K562 (cell line): ENCODE measurements around the gene CARD11. TPM values are rescaled to one million over a fixed set of nuclear protein-coding genes. Genes with fewer than 3 reads are reported as not detected.

Source experiments
- ETS1 ChIP-seq: conservative IDR thresholded peaks from 2 replicates; pipeline ENCODE4 v1.6.1; 2011; ENCODE audit warnings: low read depth, mild to moderate bottlenecking, low read length; ENCODE audit not compliant: control insufficient read depth
- HINFP ChIP-seq: fragments of 450-650 bp; conservative IDR thresholded peaks from 2 replicates; pipeline ENCODE4 v1.6.1; 2016; ENCODE audit warnings: missing genetic modification characterization, low read depth, mild to moderate bottlenecking, control low read depth, missing compliant biosample characterization
- KAT8 ChIP-seq: fragments of 450-650 bp; IDR thresholded peaks from 2 replicates; pipeline ENCODE4 v1.6.1; 2016; ENCODE audit warnings: low read depth, mild to moderate bottlenecking
- KDM1A ChIP-seq, 2 experiments: fragments of 450-650 bp; IDR thresholded peaks; 2 replicates each; pipeline ENCODE4 v1.6.1; 2016; ENCODE audit warnings: mild to moderate bottlenecking in 2 of 2
- NCOA4 ChIP-seq: fragments of 450-650 bp; IDR thresholded peaks from 2 replicates; pipeline ENCODE4 v1.6.1; 2018; ENCODE audit warnings: mild to moderate bottlenecking; ENCODE audit not compliant: partially characterized antibody
- POLR3A ChIP-seq: IDR thresholded peaks from 2 replicates; pipeline ENCODE4 v1.6.1; 2011; ENCODE audit warnings: borderline replicate concordance, mild to moderate bottlenecking, moderate library complexity; ENCODE audit not compliant: insufficient read length, insufficient read depth; ENCODE audit errors: extremely low read depth
- RBM15 ChIP-seq: fragments of 200-400 bp; formaldehyde crosslinking; IDR thresholded peaks from 2 replicates; pipeline ENCODE4 v1.6.1; 2018; ENCODE audit warnings: mild to moderate bottlenecking, low read length, moderate library complexity; ENCODE audit not compliant: insufficient read depth
- SETDB1 ChIP-seq: IDR thresholded peaks from one replicate; pipeline ENCODE4 v1.6.1; 2012; ENCODE audit warnings: low read length, control low read depth, inconsistent platforms
- SMARCA5 ChIP-seq: fragments of 450-650 bp; IDR thresholded peaks from 2 replicates; pipeline ENCODE4 v1.6.1; 2016
- ZEB2 ChIP-seq: fragments of 450-650 bp; IDR thresholded peaks from 2 replicates; pipeline ENCODE4 v1.6.1; 2016
- polyA plus RNA-seq, 8 experiments: library from polyadenylated mRNA; depleted of rRNA in 4 of 8; stranded (reverse) in 5 of 8; unstranded in 3 of 8; fragments of >200 nt; fragmentation: Nextera tagmentation in 2 of 8; fragmentation: Illumina TruSeq in 1 of 8; extraction: Ambion mirVana in 2 of 8; extraction: Trizol in 1 of 8; gene quantifications; 2 replicates each; pipeline versions ENCODE4 v1.2.1 to v1.2.3, GENCODE V29; 2011 to 2014; ENCODE audit warnings: inconsistent platforms in 1 of 8, missing spikeins in 1 of 8
- total RNA-seq, 7 experiments: library from RNA; depleted of rRNA in 6 of 7; stranded (reverse); fragments of >200 nt in 6 of 7; fragmentation: Illumina TruSeq in 2 of 7; extraction: Trizol in 2 of 7; gene quantifications; 2 replicates each; pipeline versions ENCODE4 v1.2.1 to v1.2.3, GENCODE V29; 2011 to 2021; ENCODE audit warnings: low replicate concordance in 1 of 7

CARD11 gene
- total and polyA plus RNA-seq, 9 of the 15 experiments (the other 6 are each of a cell fraction or from before 2014, with no cell fraction given): 0.07 to 12.8 (median 5.7) TPM

- TF ChIP-seq RBM15: no peak
- no peak for TF ChIP-seq NCOA4
- TF ChIP-seq SMARCA5: peak; percentile 89
- no peak for TF ChIP-seq ETS1
- TF ChIP-seq POLR3A: no peak
- no peak for TF ChIP-seq KAT8
- TF ChIP-seq HINFP (tag): no peak
- TF ChIP-seq SETDB1: no peak
- TF ChIP-seq KDM1A (IDR thresholded peaks at IDR 0.05): peak in 1 of 2 experiments; percentile 39; a peak in 2 of 4 replicates
- TF ChIP-seq ZEB2: no peak
- TF ChIP-seq, all 486 proteins: peak for 9
Measured at GRCh38 chr7:2905027-2905426, 138.6 kb downstream of the CARD11 start (continued).
